AG04450 (cell line): ENCODE results near the gene TNK1. TPM values are rescaled to one million over a fixed set of nuclear protein-coding genes. Genes with fewer than 3 reads are reported as not detected.

Experiments
- CTCF ChIA-PET: fragments of 300-600, 350-600 bp; formaldehyde crosslinking; extraction: SDS; loops from one replicate; lab custom pipeline; 2022; ENCODE audit warnings: antibody characterized with exemption, inconsistent platforms; lab: Charles Lee
- POLR2A ChIA-PET: fragments of 350-600 bp; formaldehyde crosslinking; extraction: SDS; loops from one replicate; lab custom pipeline; 2021; ENCODE audit warnings: antibody characterized with exemption, inconsistent platforms; lab: Yijun Ruan, JAX
- DNase-seq: peaks from one replicate; pipeline ENCODE4 v3.0.0-alpha.2; 2011; ENCODE audit warnings: low read depth, low spot score
- H3K27ac ChIP-seq: one replicate; pipeline ENCODE4 v1.5.1; 2012; ENCODE audit warnings: low read depth, low read length, control low read depth
- H3K27me3 ChIP-seq: one replicate; pipeline ENCODE4 v1.6.0; 2012; ENCODE audit warnings: low read length; ENCODE audit not compliant: control insufficient read depth, insufficient read depth
- H3K4me3 ChIP-seq: 2 replicates; pipeline ENCODE4 v1.5.1; 2011; ENCODE audit warnings: mild to moderate bottlenecking, low read depth, low read length, control low read depth
- H3K9me3 ChIP-seq: 2 replicates; pipeline ENCODE4 v1.5.1; 2012; ENCODE audit warnings: low read length; ENCODE audit not compliant: control insufficient read depth, insufficient read depth
- polyA plus RNA-seq: library from polyadenylated mRNA; depleted of rRNA; stranded (reverse); fragments of >200 nt; gene quantifications from 2 replicates; pipeline ENCODE4 v1.2.3, GENCODE V29; 2011
- TF ChIP-seq, protein P1 (sequence below): IDR thresholded peaks from 2 replicates; pipeline ENCODE4 v1.5.1; 2011; ENCODE audit warnings: low read depth, low read length, control low read depth, inconsistent platforms

The TNK1 gene
- polyA plus RNA-seq, 1 experiment = 0.25 TPM

GRCh38 chr17:7406235-7406825 lies 25.4 kb downstream of the TNK1 start:
- Histone ChIP-seq H3K27me3 (no peaks in the 10 kb centered on the region), H3K4me3 (peak overlapping the region; percentile 86), H3K9me3 (no peaks in the 10 kb centered on the region; the same call in 1 of the 2 replicates), H3K27ac (no peak overlapping the region)
- DNase-seq = no peak
- ChIA-PET POLR2A (no interaction called here), CTCF (interaction anchor here (0.9 to 1.7 kb wide), 2 partner anchors 30 to 155 kb away, joined by 4 to 7 read pairs; partner anchors contain the start of gene SENP3)
- TF ChIP-seq, protein P1, sequence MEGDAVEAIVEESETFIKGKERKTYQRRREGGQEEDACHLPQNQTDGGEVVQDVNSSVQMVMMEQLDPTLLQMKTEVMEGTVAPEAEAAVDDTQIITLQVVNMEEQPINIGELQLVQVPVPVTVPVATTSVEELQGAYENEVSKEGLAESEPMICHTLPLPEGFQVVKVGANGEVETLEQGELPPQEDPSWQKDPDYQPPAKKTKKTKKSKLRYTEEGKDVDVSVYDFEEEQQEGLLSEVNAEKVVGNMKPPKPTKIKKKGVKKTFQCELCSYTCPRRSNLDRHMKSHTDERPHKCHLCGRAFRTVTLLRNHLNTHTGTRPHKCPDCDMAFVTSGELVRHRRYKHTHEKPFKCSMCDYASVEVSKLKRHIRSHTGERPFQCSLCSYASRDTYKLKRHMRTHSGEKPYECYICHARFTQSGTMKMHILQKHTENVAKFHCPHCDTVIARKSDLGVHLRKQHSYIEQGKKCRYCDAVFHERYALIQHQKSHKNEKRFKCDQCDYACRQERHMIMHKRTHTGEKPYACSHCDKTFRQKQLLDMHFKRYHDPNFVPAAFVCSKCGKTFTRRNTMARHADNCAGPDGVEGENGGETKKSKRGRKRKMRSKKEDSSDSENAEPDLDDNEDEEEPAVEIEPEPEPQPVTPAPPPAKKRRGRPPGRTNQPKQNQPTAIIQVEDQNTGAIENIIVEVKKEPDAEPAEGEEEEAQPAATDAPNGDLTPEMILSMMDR = no peak

DNA sequence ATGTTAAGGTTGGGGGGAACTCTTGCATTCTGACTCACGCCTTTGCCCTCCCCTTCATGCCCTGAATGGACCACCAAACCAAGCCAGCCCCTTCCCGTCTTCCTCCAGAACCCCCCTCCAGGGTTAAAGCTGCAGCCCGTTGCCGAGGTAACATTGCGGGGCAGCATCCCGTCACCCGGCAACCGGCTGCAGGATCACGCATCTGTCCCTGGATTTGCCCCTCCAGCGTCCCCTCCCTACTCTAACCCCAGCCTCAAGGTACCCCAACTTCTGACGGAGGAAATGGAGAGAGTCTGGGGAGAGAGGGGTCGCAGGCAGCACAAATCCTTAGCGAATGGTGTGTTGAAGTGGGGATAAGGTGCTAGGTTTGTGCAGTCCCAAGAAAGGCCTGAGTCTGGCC lies 26.2 kb downstream of the TNK1 start:
- no peak overlapping the region; the same call in 1 of the 2 replicates for H3K4me3 ChIP-seq

DNA sequence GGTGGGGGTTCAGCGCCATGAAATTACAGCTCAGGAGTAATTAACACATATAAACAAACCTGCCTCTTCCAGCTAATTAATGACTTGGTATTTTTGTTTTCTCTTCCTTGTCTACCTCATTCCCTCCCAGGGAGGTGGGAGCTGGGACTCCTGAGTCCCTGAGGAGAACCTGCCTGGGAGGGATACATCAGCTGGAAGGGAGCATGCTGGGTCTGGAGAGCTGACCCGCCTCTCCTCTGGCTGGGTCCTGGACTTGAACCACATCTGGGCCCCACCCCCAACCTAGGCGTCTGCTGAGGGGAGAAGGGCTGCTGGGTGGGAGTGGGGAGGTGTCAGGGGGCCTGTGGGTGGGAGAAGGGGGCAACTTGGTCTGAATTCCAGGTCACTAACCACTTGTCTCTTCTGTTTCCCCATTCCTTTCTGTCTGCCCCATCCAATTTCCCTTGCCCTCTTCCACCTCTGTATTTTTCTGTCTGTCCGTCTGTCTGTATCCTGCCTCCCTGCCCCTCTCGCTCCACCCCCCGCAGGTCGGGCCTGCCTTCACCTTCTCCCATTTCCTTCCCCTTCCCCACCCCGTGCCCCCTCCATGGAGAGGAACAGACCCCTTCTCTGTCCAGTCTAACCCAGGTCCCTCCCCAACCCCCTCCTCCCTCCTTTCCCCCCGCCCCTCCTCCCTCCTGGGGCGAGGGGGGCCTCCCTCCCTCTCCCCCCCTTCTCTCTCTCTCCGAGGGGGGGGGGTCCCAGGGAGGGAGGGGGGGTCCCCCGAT lies 26.8 kb downstream of the TNK1 start, which contains the start of gene NLGN2:
NLGN2 (plus strand) TSS at position 361 of the 767 bp plus-strand sequence. CDS start 411 bp downstream, outside the sequence.
- no peak for DNase-seq
- CTCF ChIA-PET = interaction anchor here (1.7 kb wide), 1 partner anchor 153 kb away, joined by 7 read pairs; the partner anchor contains the start of gene SENP3
- no peaks in the 10 kb centered on the region for H3K27me3 ChIP-seq
- TF ChIP-seq, protein P1 = no peak
- H3K4me3 ChIP-seq = peak within 1 kb of the TSS; percentile 86
- no peak within 1 kb of the TSS for H3K27ac ChIP-seq
- H3K9me3 ChIP-seq = no peaks in the 10 kb centered on the region; the same call in 1 of the 2 replicates
- POLR2A ChIA-PET = no interaction called here

More for the DNA sequence above, 26.2 kb downstream of the TNK1 start:
- Histone ChIP-seq H3K9me3 (no peaks in the 10 kb centered on the region; the same call in 1 of the 2 replicates), H3K27ac (no peak overlapping the region), H3K27me3 (no peaks in the 10 kb centered on the region)
- POLR2A ChIA-PET = no interaction called here
- TF ChIP-seq, protein P1 = no peak
- CTCF ChIA-PET = interaction anchor here (1.7 kb wide), 1 partner anchor 154 kb away, joined by 7 read pairs; the partner anchor contains the start of gene SENP3
- no peak for DNase-seq

GRCh38 chr17:7408252-7408727 lies 27.4 kb downstream of the TNK1 start:
- no peak overlapping the region for H3K4me3 ChIP-seq
- no peak overlapping the region for H3K27ac ChIP-seq
- H3K27me3 ChIP-seq = no peaks in the 10 kb centered on the region
- TF ChIP-seq, protein P1 = no peak
- no peaks in the 10 kb centered on the region; the same call in 1 of the 2 replicates for H3K9me3 ChIP-seq
- POLR2A ChIA-PET = no interaction called here
- no peak for DNase-seq
- CTCF ChIA-PET = no interaction called here

GRCh38 chr17:7408863-7409262 lies 28.0 kb downstream of the TNK1 start:
- no peaks in the 10 kb centered on the region for H3K27me3 ChIP-seq
- H3K9me3 ChIP-seq = no peaks in the 10 kb centered on the region; the same call in 1 of the 2 replicates
- no peak for DNase-seq
- no peak overlapping the region for H3K4me3 ChIP-seq
- ChIA-PET POLR2A (no interaction called here), CTCF (no interaction called here)
- no peak overlapping the region for H3K27ac ChIP-seq
- TF ChIP-seq, protein P1 = no peak
